Measurements from ENCODE around the gene SIRT4. TPM values are rescaled to one million over a fixed set of nuclear protein-coding genes. Genes with fewer than 3 reads are reported as not detected.
A peak's percentile ranks its signal among the peaks of the same experiment; 100 is the strongest.
"Not testable (repeated sequence)": the region's sequence is repeated elsewhere in the genome, so short reads cannot be mapped to it uniquely, and the experiment has no call there.

Gene SIRT4
- total RNA-seq, 2 donors from 2014 or later: 2.8 to 5.8 TPM

- no peak for ATAC-seq
- no peak for DNase-seq
- intact Hi-C loops (cut with DNase I): no loop called here
Observed at GRCh38 chr12:120328228-120328627, 26.1 kb downstream of the SIRT4 start.

GRCh38 chr12:120331390-120331789, 29.3 kb downstream of the SIRT4 start:
- DNase-seq (no peak), ATAC-seq (no peak)
- intact Hi-C loops (cut with DNase I): no loop called here

- ATAC-seq (no peak), DNase-seq (no peak)
- intact Hi-C loops (cut with DNase I): no loop called here
Observed at GRCh38 chr12:120332041-120332440, 29.9 kb downstream of the SIRT4 start.

GRCh38 chr12:120332523-120332922, 30.4 kb downstream of the SIRT4 start:
- intact Hi-C loops (cut with DNase I): no loop called here
- DNase-seq (no peak), ATAC-seq (no peak)

- peak; percentile 67 for DNase-seq
- ATAC-seq; intact Hi-C loops (cut with DNase I): not testable (repeated sequence)
Observed at GRCh38 chr12:120335447-120335846, 33.3 kb downstream of the SIRT4 start.

- ATAC-seq; intact Hi-C loops (cut with DNase I); DNase-seq: not testable (repeated sequence)
Observed at GRCh38 chr12:120336392-120336791, 34.3 kb downstream of the SIRT4 start.

GRCh38 chr12:120337730-120338129, 35.6 kb downstream of the SIRT4 start:
- intact Hi-C loops (cut with DNase I): no loop called here
- no peak for DNase-seq
- ATAC-seq: no peak

GRCh38 chr12:120339256-120339655, 37.1 kb downstream of the SIRT4 start:
- no peak for ATAC-seq
- intact Hi-C loops (cut with DNase I): no loop called here

GRCh38 chr12:120342175-120343038, 40.3 kb downstream of the SIRT4 start:
- no peak for ATAC-seq
- no peak for DNase-seq
- intact Hi-C loops (cut with DNase I): no loop called here

More at GRCh38 chr12:120339256-120339655, 37.1 kb downstream of the SIRT4 start:
- DNase-seq: no peak

- intact Hi-C loops (cut with DNase I): no loop called here
- ATAC-seq: no peak
- no peak for DNase-seq
Observed at GRCh38 chr12:120343039-120343537, 41.0 kb downstream of the SIRT4 start.

- ATAC-seq (no peak), DNase-seq (no peak)
- intact Hi-C loops (cut with DNase I): no loop called here
Observed at GRCh38 chr12:120343692-120344091, 41.6 kb downstream of the SIRT4 start.

- DNase-seq (no peak), ATAC-seq (no peak)
- intact Hi-C loops (cut with DNase I): no loop called here
Observed at GRCh38 chr12:120346031-120346430, 43.9 kb downstream of the SIRT4 start.

GRCh38 chr12:120346681-120347080, 44.6 kb downstream of the SIRT4 start:
- no peak for ATAC-seq
- no peak for DNase-seq
- intact Hi-C loops (cut with DNase I): no loop called here

GRCh38 chr12:120347766-120348165, 45.6 kb downstream of the SIRT4 start:
- DNase-seq: no peak
- intact Hi-C loops (cut with DNase I): no loop called here
- ATAC-seq: no peak

- DNase-seq (no peak), ATAC-seq (peak in 1 of 2 donors; percentile 76)
- intact Hi-C loops (cut with DNase I): no loop called here
Observed at GRCh38 chr12:120350576-120351350, 48.6 kb downstream of the SIRT4 start.

- DNase-seq (no peak), ATAC-seq (no peak)
- intact Hi-C loops (cut with DNase I): no loop called here
Observed at GRCh38 chr12:120352117-120352516, 50.0 kb downstream of the SIRT4 start.

- ATAC-seq: no peak
- intact Hi-C loops (cut with DNase I): no loop called here
- no peak for DNase-seq
Observed at GRCh38 chr12:120353136-120353535, 51.0 kb downstream of the SIRT4 start.

GRCh38 chr12:120353556-120354317, 51.6 kb downstream of the SIRT4 start:
- intact Hi-C loops (cut with DNase I): no loop called here
- DNase-seq (no peak), ATAC-seq (no peak)

- ATAC-seq (peak; percentile 84 to 95), DNase-seq (peak; percentile 78)
- intact Hi-C loops (cut with DNase I): loop anchor here (1.0 to 5.0 kb wide), 2 partner anchors 74 to 76 kb away; no protein-coding TSS in a partner anchor
Observed at GRCh38 chr12:120356567-120357030, 54.5 kb downstream of the SIRT4 start.
